ENCODE results near the gene PHIP. TPM values are rescaled to one million over a fixed set of nuclear protein-coding genes. Genes with fewer than 3 reads are reported as not detected.

PHIP gene
- polyA plus RNA-seq, 2 donors, result 4.2 to 8.5 TPM

DNA sequence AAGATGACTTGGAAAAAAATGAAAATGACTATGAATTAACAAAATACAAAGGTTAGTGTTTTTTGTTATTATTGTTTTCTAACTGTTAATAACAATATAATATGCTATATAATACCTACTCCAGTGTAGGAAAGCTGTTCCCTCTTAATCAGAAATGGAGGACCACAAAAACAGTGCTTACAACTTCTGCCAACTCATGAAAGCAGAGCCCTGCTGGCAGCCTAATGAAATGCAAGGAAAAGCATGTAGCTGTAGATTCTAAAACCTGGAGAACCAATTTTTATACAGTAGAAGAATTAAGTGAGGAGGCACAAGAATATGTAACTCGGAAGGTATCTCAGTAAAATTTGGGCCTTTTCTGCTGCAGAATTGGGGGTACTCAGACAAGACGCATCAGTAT, 29.4 kb downstream of the PHIP start:
- H3K4me1 ChIP-seq (ENCODE audit: control insufficient read depth in 2 of 2, insufficient read depth in 2 of 2, low read length in 1 of 2), result no peaks in the 10 kb centered on the region
- no peak overlapping the region for H3K4me3 ChIP-seq (ENCODE audit: low read depth in 1 of 2, low read length in 2 of 2)
- H3K27me3 ChIP-seq (ENCODE audit: control insufficient read depth in 1 of 2, insufficient read depth in 2 of 2, low read length in 2 of 2), result no peaks in the 10 kb centered on the region
- no peaks in the 10 kb centered on the region for H3K36me3 ChIP-seq (ENCODE audit: control insufficient read depth in 2 of 2, insufficient read depth in 2 of 2, low read length in 1 of 2)
- 91 to 98% methylated on average over 2 of the region's 2 CpGs for WGBS, 2 donors
- no peaks in the 10 kb centered on the region for H3K9me3 ChIP-seq (ENCODE audit: control insufficient read depth in 2 of 2, insufficient read depth in 1 of 2, low read depth in 1 of 2, low read length in 1 of 2)
- H3K27ac ChIP-seq (ENCODE audit: low read depth in 2 of 2, low read length in 1 of 2), result no peak overlapping the region

DNA sequence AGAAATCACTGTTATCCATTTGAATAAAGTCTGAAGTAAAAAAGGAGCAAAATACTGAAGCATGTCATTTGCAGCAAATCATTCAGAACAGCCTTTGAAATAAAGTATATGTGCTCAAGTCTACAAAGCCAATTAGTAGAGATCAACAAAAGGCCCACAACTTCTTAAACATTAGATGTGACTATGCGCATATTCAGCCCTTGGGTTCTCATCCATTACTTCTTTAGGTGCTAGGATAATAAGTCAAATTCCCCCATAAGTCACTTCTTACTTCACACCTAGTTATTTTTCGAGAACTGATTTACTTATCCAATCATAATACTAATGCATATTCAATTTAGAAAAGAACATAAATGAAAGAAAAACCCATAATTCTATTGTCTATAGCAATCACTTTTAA, 31.0 kb downstream of the PHIP start:
- no peaks in the 10 kb centered on the region for H3K36me3 ChIP-seq (ENCODE audit: control insufficient read depth in 2 of 2, insufficient read depth in 2 of 2, low read length in 1 of 2)
- H3K9me3 ChIP-seq (ENCODE audit: control insufficient read depth in 2 of 2, insufficient read depth in 1 of 2, low read depth in 1 of 2, low read length in 1 of 2), result no peaks in the 10 kb centered on the region
- no peaks in the 10 kb centered on the region for H3K4me1 ChIP-seq (ENCODE audit: control insufficient read depth in 2 of 2, insufficient read depth in 2 of 2, low read length in 1 of 2)
- no peak overlapping the region for H3K4me3 ChIP-seq (ENCODE audit: low read depth in 1 of 2, low read length in 2 of 2)
- H3K27ac ChIP-seq (ENCODE audit: low read depth in 2 of 2, low read length in 1 of 2), result no peak overlapping the region
- 91 to 99% methylated on average over 2 of the region's 2 CpGs for WGBS, 2 donors
- H3K27me3 ChIP-seq (ENCODE audit: control insufficient read depth in 1 of 2, insufficient read depth in 2 of 2, low read length in 2 of 2), result no peaks in the 10 kb centered on the region

DNA sequence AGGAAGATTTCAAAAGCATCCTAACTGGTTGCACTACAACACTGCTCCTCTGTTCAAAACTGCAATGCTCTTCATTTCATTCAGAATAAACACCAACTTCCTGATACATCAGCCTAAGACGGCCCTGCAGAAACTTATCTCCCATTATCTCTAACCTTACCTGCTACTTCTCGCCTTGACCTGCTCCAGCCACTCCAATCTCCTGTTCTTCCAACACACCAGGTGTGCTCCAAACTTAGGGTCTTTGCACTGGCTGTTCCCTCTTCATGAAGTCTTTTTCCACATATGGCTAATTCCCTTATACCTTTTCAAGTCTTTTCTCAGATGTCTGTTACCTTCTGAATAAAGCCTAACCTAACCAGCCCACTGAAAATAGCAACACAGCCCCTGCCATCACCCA, 32.1 kb downstream of the PHIP start:
- WGBS, 2 donors, result 66 to 76% methylated on average over 2 of the region's 2 CpGs

DNA sequence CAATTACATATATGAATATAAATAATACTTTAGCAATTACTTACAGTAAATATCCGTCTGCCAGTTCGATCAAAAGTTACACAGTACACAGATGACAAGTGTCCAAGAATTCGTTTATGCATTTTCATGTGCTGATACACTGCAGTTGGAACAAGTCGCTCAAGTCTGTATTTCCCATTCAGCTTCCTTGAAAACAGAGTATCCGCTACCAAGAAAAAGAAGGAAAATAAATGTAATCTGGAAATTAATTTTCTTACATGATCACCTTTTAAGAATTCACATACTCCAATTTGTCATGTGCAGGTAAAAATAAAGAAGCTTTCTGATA, 35.3 kb downstream of the PHIP start:
- WGBS, 2 donors, result 53 to 58% methylated on average over 5 of the region's 5 CpGs
- H3K27me3 ChIP-seq (ENCODE audit: control insufficient read depth in 1 of 2, insufficient read depth in 2 of 2, low read length in 2 of 2), result no peaks in the 10 kb centered on the region
- no peaks in the 10 kb centered on the region for H3K4me1 ChIP-seq (ENCODE audit: control insufficient read depth in 2 of 2, insufficient read depth in 2 of 2, low read length in 1 of 2)
- no peak overlapping the region for H3K4me3 ChIP-seq (ENCODE audit: low read depth in 1 of 2, low read length in 2 of 2)
- no peaks in the 10 kb centered on the region for H3K36me3 ChIP-seq (ENCODE audit: control insufficient read depth in 2 of 2, insufficient read depth in 2 of 2, low read length in 1 of 2)
- H3K9me3 ChIP-seq (ENCODE audit: control insufficient read depth in 2 of 2, insufficient read depth in 1 of 2, low read depth in 1 of 2, low read length in 1 of 2), result no peaks in the 10 kb centered on the region
- H3K27ac ChIP-seq (ENCODE audit: low read depth in 2 of 2, low read length in 1 of 2), result no peak overlapping the region

More for the DNA sequence above, 32.1 kb downstream of the PHIP start:
- no peaks in the 10 kb centered on the region for H3K36me3 ChIP-seq (ENCODE audit: control insufficient read depth in 2 of 2, insufficient read depth in 2 of 2, low read length in 1 of 2)
- H3K4me3 ChIP-seq (ENCODE audit: low read depth in 1 of 2, low read length in 2 of 2), result no peak overlapping the region
- no peaks in the 10 kb centered on the region for H3K9me3 ChIP-seq (ENCODE audit: control insufficient read depth in 2 of 2, insufficient read depth in 1 of 2, low read depth in 1 of 2, low read length in 1 of 2)
- no peaks in the 10 kb centered on the region for H3K27me3 ChIP-seq (ENCODE audit: control insufficient read depth in 1 of 2, insufficient read depth in 2 of 2, low read length in 2 of 2)
- H3K27ac ChIP-seq (ENCODE audit: low read depth in 2 of 2, low read length in 1 of 2), result no peak overlapping the region
- no peaks in the 10 kb centered on the region for H3K4me1 ChIP-seq (ENCODE audit: control insufficient read depth in 2 of 2, insufficient read depth in 2 of 2, low read length in 1 of 2)

DNA sequence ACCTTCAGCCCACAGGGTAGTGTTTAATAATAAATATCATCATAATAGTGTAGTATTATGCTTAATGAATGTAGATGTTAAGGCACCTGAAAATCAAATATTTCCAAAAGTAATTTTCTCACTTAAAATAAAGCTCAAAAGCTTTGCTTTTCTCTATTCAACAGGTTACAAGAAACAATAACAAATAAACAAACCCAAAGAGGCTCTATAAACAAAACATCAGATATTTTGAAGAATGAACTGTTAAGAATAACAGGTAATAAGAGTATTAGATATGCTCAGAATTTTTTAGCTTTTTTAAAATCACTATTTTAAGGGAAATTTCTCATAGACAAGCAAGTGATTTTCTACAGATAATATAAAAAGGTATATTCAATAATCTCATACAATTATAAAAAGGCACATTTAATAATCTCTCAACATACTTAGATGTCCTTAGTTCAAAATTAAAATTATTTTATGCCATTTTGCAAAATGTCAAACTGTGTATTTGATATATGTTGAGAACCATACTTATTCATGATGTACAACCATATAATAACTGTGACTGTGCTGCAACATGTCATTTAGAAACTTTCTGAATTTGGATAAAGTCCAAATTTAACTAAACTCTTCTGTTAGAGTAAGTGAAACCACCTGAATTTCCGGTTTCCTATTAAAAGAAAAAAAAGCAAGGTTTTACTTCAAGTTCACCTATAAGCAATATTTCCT, 35.8 kb downstream of the PHIP start:
- no peaks in the 10 kb centered on the region for H3K36me3 ChIP-seq (ENCODE audit: control insufficient read depth in 2 of 2, insufficient read depth in 2 of 2, low read length in 1 of 2)
- WGBS, 2 donors, result 27 to 40% methylated on average over 1 of the region's 1 CpG
- H3K4me3 ChIP-seq (ENCODE audit: low read depth in 1 of 2, low read length in 2 of 2), result no peak overlapping the region
- H3K27me3 ChIP-seq (ENCODE audit: control insufficient read depth in 1 of 2, insufficient read depth in 2 of 2, low read length in 2 of 2), result no peaks in the 10 kb centered on the region
- no peaks in the 10 kb centered on the region for H3K4me1 ChIP-seq (ENCODE audit: control insufficient read depth in 2 of 2, insufficient read depth in 2 of 2, low read length in 1 of 2)
- no peak overlapping the region for H3K27ac ChIP-seq (ENCODE audit: low read depth in 2 of 2, low read length in 1 of 2)
- no peaks in the 10 kb centered on the region for H3K9me3 ChIP-seq (ENCODE audit: control insufficient read depth in 2 of 2, insufficient read depth in 1 of 2, low read depth in 1 of 2, low read length in 1 of 2)

DNA sequence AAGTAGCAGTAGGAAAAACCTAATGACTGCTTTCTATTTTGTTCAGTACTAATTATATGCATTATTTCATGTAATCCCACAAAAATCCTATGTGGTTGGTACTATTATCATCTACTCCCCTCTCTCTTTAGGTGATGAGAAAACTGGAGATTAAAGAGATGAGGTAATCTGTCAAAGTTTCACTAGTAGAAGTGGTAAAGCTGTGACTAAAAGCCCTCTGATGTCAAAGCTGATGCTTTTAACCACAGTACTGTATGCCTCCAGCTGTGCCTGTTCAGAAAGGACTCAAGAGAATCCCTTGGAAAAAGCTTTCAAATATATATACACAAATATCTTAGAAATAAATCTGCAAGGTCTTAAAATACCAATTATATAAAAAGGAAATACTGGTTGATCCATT, 38.0 kb downstream of the PHIP start:
- Histone ChIP-seq H3K4me1 (ENCODE audit: control insufficient read depth in 2 of 2, insufficient read depth in 2 of 2, low read length in 1 of 2) (no peaks in the 10 kb centered on the region), H3K27ac (ENCODE audit: low read depth in 2 of 2, low read length in 1 of 2) (no peak overlapping the region), H3K4me3 (ENCODE audit: low read depth in 1 of 2, low read length in 2 of 2) (no peak overlapping the region), H3K9me3 (ENCODE audit: control insufficient read depth in 2 of 2, insufficient read depth in 1 of 2, low read depth in 1 of 2, low read length in 1 of 2) (no peaks in the 10 kb centered on the region), H3K27me3 (ENCODE audit: control insufficient read depth in 1 of 2, insufficient read depth in 2 of 2, low read length in 2 of 2) (no peaks in the 10 kb centered on the region), H3K36me3 (ENCODE audit: control insufficient read depth in 2 of 2, insufficient read depth in 2 of 2, low read length in 1 of 2) (no peaks in the 10 kb centered on the region)

GRCh38 chr6:79038061-79038460, 40.0 kb downstream of the PHIP start:
- Histone ChIP-seq H3K27me3 (ENCODE audit: control insufficient read depth in 1 of 2, insufficient read depth in 2 of 2, low read length in 2 of 2) (no peaks in the 10 kb centered on the region), H3K4me1 (ENCODE audit: control insufficient read depth in 2 of 2, insufficient read depth in 2 of 2, low read length in 1 of 2) (no peaks in the 10 kb centered on the region), H3K4me3 (ENCODE audit: low read depth in 1 of 2, low read length in 2 of 2) (no peak overlapping the region), H3K9me3 (ENCODE audit: control insufficient read depth in 2 of 2, insufficient read depth in 1 of 2, low read depth in 1 of 2, low read length in 1 of 2) (no peaks in the 10 kb centered on the region), H3K36me3 (ENCODE audit: control insufficient read depth in 2 of 2, insufficient read depth in 2 of 2, low read length in 1 of 2) (no peaks in the 10 kb centered on the region), H3K27ac (ENCODE audit: low read depth in 2 of 2, low read length in 1 of 2) (no peak overlapping the region)

GRCh38 chr6:79034865-79035264, 43.2 kb downstream of the PHIP start:
- WGBS, 2 donors, result 51 to 65% methylated on average over 2 of the region's 2 CpGs
- Histone ChIP-seq H3K27me3 (ENCODE audit: control insufficient read depth in 1 of 2, insufficient read depth in 2 of 2, low read length in 2 of 2) (no peaks in the 10 kb centered on the region), H3K36me3 (ENCODE audit: control insufficient read depth in 2 of 2, insufficient read depth in 2 of 2, low read length in 1 of 2) (no peaks in the 10 kb centered on the region), H3K27ac (ENCODE audit: low read depth in 2 of 2, low read length in 1 of 2) (no peak overlapping the region), H3K4me1 (ENCODE audit: control insufficient read depth in 2 of 2, insufficient read depth in 2 of 2, low read length in 1 of 2) (no peaks in the 10 kb centered on the region), H3K4me3 (ENCODE audit: low read depth in 1 of 2, low read length in 2 of 2) (no peak overlapping the region), H3K9me3 (ENCODE audit: control insufficient read depth in 2 of 2, insufficient read depth in 1 of 2, low read depth in 1 of 2, low read length in 1 of 2) (no peaks in the 10 kb centered on the region)

DNA sequence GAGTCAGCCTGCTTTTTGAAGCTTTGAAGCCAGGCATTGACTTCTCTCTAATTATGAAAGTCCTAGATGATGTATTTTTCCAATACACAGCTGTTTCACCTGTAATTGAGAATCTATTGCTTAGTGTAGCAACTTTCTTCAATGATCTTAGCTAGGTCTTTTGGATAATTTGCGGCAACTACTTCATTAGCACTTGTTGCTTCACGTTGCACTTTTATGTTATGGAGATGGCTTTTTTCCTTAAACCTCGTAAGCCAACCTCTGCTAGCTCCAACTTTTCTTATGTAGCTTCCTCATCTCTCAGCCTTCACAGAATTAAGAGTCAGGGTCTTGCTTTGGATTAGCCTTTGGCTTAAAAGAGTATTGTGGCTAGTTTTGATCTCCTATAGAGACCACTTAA, 44.8 kb downstream of the PHIP start:
- Histone ChIP-seq H3K4me3 (ENCODE audit: low read depth in 1 of 2, low read length in 2 of 2) (no peak overlapping the region), H3K27me3 (ENCODE audit: control insufficient read depth in 1 of 2, insufficient read depth in 2 of 2, low read length in 2 of 2) (no peaks in the 10 kb centered on the region), H3K9me3 (ENCODE audit: control insufficient read depth in 2 of 2, insufficient read depth in 1 of 2, low read depth in 1 of 2, low read length in 1 of 2) (no peaks in the 10 kb centered on the region), H3K27ac (ENCODE audit: low read depth in 2 of 2, low read length in 1 of 2) (no peak overlapping the region), H3K36me3 (ENCODE audit: control insufficient read depth in 2 of 2, insufficient read depth in 2 of 2, low read length in 1 of 2) (no peaks in the 10 kb centered on the region), H3K4me1 (ENCODE audit: control insufficient read depth in 2 of 2, insufficient read depth in 2 of 2, low read length in 1 of 2) (no peaks in the 10 kb centered on the region)
- 96 to 97% methylated on average over 3 of the region's 3 CpGs for WGBS, 2 donors

- Histone ChIP-seq H3K27ac (ENCODE audit: low read depth in 2 of 2, low read length in 1 of 2) (no peak overlapping the region), H3K4me3 (ENCODE audit: low read depth in 1 of 2, low read length in 2 of 2) (no peak overlapping the region), H3K36me3 (ENCODE audit: control insufficient read depth in 2 of 2, insufficient read depth in 2 of 2, low read length in 1 of 2) (no peaks in the 10 kb centered on the region), H3K4me1 (ENCODE audit: control insufficient read depth in 2 of 2, insufficient read depth in 2 of 2, low read length in 1 of 2) (peaks cover 0 to 2% of the 10 kb centered on the region in 2 donors), H3K27me3 (ENCODE audit: control insufficient read depth in 1 of 2, insufficient read depth in 2 of 2, low read length in 2 of 2) (no peaks in the 10 kb centered on the region), H3K9me3 (ENCODE audit: control insufficient read depth in 2 of 2, insufficient read depth in 1 of 2, low read depth in 1 of 2, low read length in 1 of 2) (no peaks in the 10 kb centered on the region)
- 61 to 81% methylated on average over 3 of the region's 3 CpGs for WGBS, 2 donors
These were observed 46.0 kb downstream of the PHIP start for GRCh38 chr6:79031821-79032590.

Measured in esophagus (tissue), 2 donors.